ENCODE measurements around the gene ANKS1B.

GRCh38 chr12:99852666-99853065 is 132.1 kb downstream of the ANKS1B start:
- TF ChIP-seq POLR2A (IDR thresholded peaks at IDR 0.05) (no peak), CTCF (IDR thresholded peaks at IDR 0.05) (no peak)

All from thyroid gland (tissue), 4 donors.